IMR-90 (cell line): ENCODE data around the gene MRPL32. TPM values are rescaled to one million over a fixed set of nuclear protein-coding genes. Genes with fewer than 3 reads are reported as not detected.

ENCODE experiments used
- ATAC-seq: fragments of 200-7000 bp; cut with Tn5 transposase; 2 replicates; pipeline ENCODE4 v1.9.1; 2020; ENCODE audit warnings: low read depth, mild to moderate bottlenecking, moderate library complexity
- BruUV-seq: library from RNA; stranded (reverse); fragments of 400-500 nt; replicated peaks from 2 replicates; lab custom pipeline; 2021; lab: Mats Ljungman, UMichigan
- CTCF ChIA-PET: fragments of 300-600 bp; formaldehyde crosslinking; extraction: SDS; loops from one replicate; lab custom pipeline; 2021; ENCODE audit warnings: antibody characterized with exemption; lab: Yijun Ruan, JAX
- POLR2A ChIA-PET: fragments of 300-600 bp; sonication (Branson Sonifier 250); formaldehyde crosslinking; loops from one replicate; lab custom pipeline; 2022; ENCODE audit warnings: antibody characterized with exemption; ENCODE audit not compliant: unreplicated experiment; lab: Charles Lee
- DNase-seq: peaks from one replicate; pipeline ENCODE4 v3.0.0; 2013
- H2AFZ ChIP-seq: replicated peaks from 2 replicates; pipeline ENCODE3; 2013; ENCODE audit warnings: low read length, mild to moderate bottlenecking; ENCODE audit not compliant: poor library complexity
- H2AK5ac ChIP-seq: 2 replicates; pipeline ENCODE4 v1.6.1; 2013; ENCODE audit warnings: low read depth, low read length, inconsistent platforms
- H2AK9ac ChIP-seq: replicated peaks from 2 replicates; pipeline ENCODE3; 2013; ENCODE audit warnings: mild to moderate bottlenecking, low read depth, low read length, moderate library complexity; ENCODE audit not compliant: poor library complexity
- H2BK120ac ChIP-seq: 2 replicates; pipeline ENCODE4 v1.6.1; 2013; ENCODE audit warnings: low read depth, low read length, inconsistent platforms
- H2BK15ac ChIP-seq: 3 replicates; pipeline ENCODE4 v1.6.1; 2013; ENCODE audit warnings: low read depth, low read length, inconsistent platforms
- H2BK20ac ChIP-seq: 2 replicates; pipeline ENCODE4 v1.6.1; 2013; ENCODE audit warnings: low read depth, mild to moderate bottlenecking, inconsistent platforms, low read length, moderate library complexity
- H2BK5ac ChIP-seq: 2 replicates; pipeline ENCODE4 v1.6.1; 2013; ENCODE audit warnings: mild to moderate bottlenecking, low read depth, low read length, inconsistent platforms; ENCODE audit not compliant: poor library complexity, severe bottlenecking
- H3K14ac ChIP-seq: replicated peaks from 2 replicates; pipeline ENCODE4 v1.6.1; 2013; ENCODE audit warnings: low read depth, low read length, inconsistent platforms
- H3K18ac ChIP-seq: 2 replicates; pipeline ENCODE4 v1.6.1; 2013; ENCODE audit warnings: low read depth, low read length, control low read depth
- H3K23ac ChIP-seq: 2 replicates; pipeline ENCODE4 v1.6.1; 2013; ENCODE audit warnings: low read depth, low read length, inconsistent platforms
- H3K27ac ChIP-seq: 2 replicates; pipeline ENCODE4 v1.5.1; 2013; ENCODE audit warnings: mild to moderate bottlenecking, control low read depth, low read length; ENCODE audit not compliant: insufficient read depth
- H3K27me3 ChIP-seq: 2 replicates; pipeline ENCODE4 v1.6.1; 2013; ENCODE audit warnings: low read length; ENCODE audit not compliant: control insufficient read depth, insufficient read depth
- H3K36me3 ChIP-seq: 2 replicates; pipeline ENCODE4 v1.6.1; 2013; ENCODE audit warnings: low read length, mixed read lengths; ENCODE audit not compliant: control insufficient read depth, insufficient read depth
- H3K4ac ChIP-seq: 2 replicates; pipeline ENCODE4 v1.6.1; 2013; ENCODE audit warnings: low read depth, low read length, inconsistent platforms
- H3K4me1 ChIP-seq: 2 replicates; pipeline ENCODE4 v1.6.1; 2013; ENCODE audit warnings: low read length, mixed read lengths; ENCODE audit not compliant: control insufficient read depth, insufficient read depth
- H3K4me2 ChIP-seq: 2 replicates; pipeline ENCODE4 v1.6.1; 2013; ENCODE audit warnings: low read depth, mild to moderate bottlenecking, control low read depth, low read length, moderate library complexity
- H3K4me3 ChIP-seq: 2 replicates; pipeline ENCODE4 v1.5.1; 2013; ENCODE audit warnings: low read depth, mild to moderate bottlenecking, control low read depth, low read length, moderate library complexity; ENCODE audit not compliant: insufficient read depth
- H3K56ac ChIP-seq: 2 replicates; pipeline ENCODE4 v1.6.1; 2013; ENCODE audit warnings: low read length, inconsistent platforms; ENCODE audit not compliant: insufficient read depth; ENCODE audit errors: extremely low read depth
- H3K79me1 ChIP-seq, 2 experiments: 2 replicates each; pipeline ENCODE4 v1.6.1; 2013; ENCODE audit warnings: low read length in 2 of 2, inconsistent platforms in 1 of 2, low read depth in 1 of 2
- H3K9ac ChIP-seq: 2 replicates; pipeline ENCODE4 v1.6.1; 2013; ENCODE audit warnings: low read depth, low read length, control low read depth
- H3K9me1 ChIP-seq: 2 replicates; pipeline ENCODE4 v1.6.1; 2013; ENCODE audit warnings: low read length, inconsistent platforms; ENCODE audit not compliant: insufficient read depth
- H3K9me3 ChIP-seq: 2 replicates; pipeline ENCODE4 v1.6.1; 2013; ENCODE audit warnings: low read length; ENCODE audit not compliant: control insufficient read depth, insufficient read depth
- H4K20me1 ChIP-seq: 2 replicates; pipeline ENCODE4 v1.6.1; 2013; ENCODE audit warnings: low read length, inconsistent platforms; ENCODE audit not compliant: insufficient read depth
- H4K5ac ChIP-seq: 2 replicates; pipeline ENCODE4 v1.6.1; 2013; ENCODE audit warnings: mild to moderate bottlenecking, low read depth, low read length, control low read depth
- H4K8ac ChIP-seq, 2 experiments: 2 replicates each; pipeline ENCODE4 v1.6.1; 2013; ENCODE audit warnings: low read depth in 2 of 2, low read length in 2 of 2, control low read depth in 1 of 2, inconsistent platforms in 1 of 2
- H4K91ac ChIP-seq: 2 replicates; pipeline ENCODE4 v1.6.1; 2013; ENCODE audit warnings: low read depth, low read length, inconsistent platforms; ENCODE audit not compliant: insufficient read depth
- BHLHE40 ChIP-seq: fragments of 150-350 bp; IDR thresholded peaks from 2 replicates; pipeline ENCODE4 v1.6.1; 2016; ENCODE audit warnings: mild to moderate bottlenecking, low read depth, low read length
- CEBPB ChIP-seq: IDR thresholded peaks from 2 replicates; pipeline ENCODE4 v1.6.1; 2012; ENCODE audit warnings: low read depth, low read length, improper control_type of control experiment
- CHD1 ChIP-seq: IDR thresholded peaks from 2 replicates; pipeline ENCODE4 v1.6.1; 2012; ENCODE audit warnings: low read depth, low read length, improper control_type of control experiment
- FOS ChIP-seq: fragments of 150-350 bp; IDR thresholded peaks from 2 replicates; pipeline ENCODE4 v1.6.1; 2016; ENCODE audit warnings: low read depth, low read length
- MAFK ChIP-seq: IDR thresholded peaks from 2 replicates; pipeline ENCODE4 v1.6.1; 2012; ENCODE audit warnings: low read depth, low read length, improper control_type of control experiment
- MAZ ChIP-seq: IDR thresholded peaks from 2 replicates; pipeline ENCODE4 v1.6.1; 2012; ENCODE audit warnings: low read depth, mild to moderate bottlenecking, low read length, improper control_type of control experiment, moderate library complexity, borderline replicate concordance
- MXI1 ChIP-seq: IDR thresholded peaks from 2 replicates; pipeline ENCODE4 v1.6.1; 2012; ENCODE audit warnings: low read depth, mild to moderate bottlenecking, low read length, moderate library complexity, borderline replicate concordance
- NFE2L2 ChIP-seq: fragments of 150-350 bp; IDR thresholded peaks from 2 replicates; pipeline ENCODE4 v1.6.1; 2016; ENCODE audit warnings: low read depth, mild to moderate bottlenecking, low read length
- POLR2A ChIP-seq: IDR thresholded peaks from 2 replicates; pipeline ENCODE4 v1.6.1; 2012; ENCODE audit warnings: mild to moderate bottlenecking, low read depth, low read length
- RAD21 ChIP-seq: IDR thresholded peaks from 2 replicates; pipeline ENCODE4 v1.6.1; 2012; ENCODE audit warnings: low read length, improper control_type of control experiment
- RCOR1 ChIP-seq: IDR thresholded peaks from 2 replicates; pipeline ENCODE4 v1.6.1; 2012; ENCODE audit warnings: mild to moderate bottlenecking, low read length, improper control_type of control experiment; ENCODE audit not compliant: insufficient replicate concordance
- RFX5 ChIP-seq: IDR thresholded peaks from 2 replicates; pipeline ENCODE4 v1.8.0; 2012; ENCODE audit warnings: low read depth, mild to moderate bottlenecking, low read length, moderate library complexity
- SMC3 ChIP-seq: fragments of 150-350 bp; IDR thresholded peaks from 2 replicates; pipeline ENCODE4 v1.6.1; 2016; ENCODE audit warnings: low read depth, mild to moderate bottlenecking, antibody characterized with exemption, low read length, moderate library complexity
- WGBS, 2 experiments: methylation state at CpG; one replicate each; pipeline versions ENCODE4 v1.1.5 to v1.1.7; 2013; ENCODE audit warnings: missing lambda C conversion rate in 2 of 2; ENCODE audit not compliant: insufficient read length in 1 of 2; ENCODE audit errors: extremely low coverage in 2 of 2; 5-methylcytosine and 5-hydroxymethylcytosine counted together
- dilution Hi-C: fragments of 300-500 bp; cut with HindIII; formaldehyde crosslinking; loops from one replicate; pipeline ENCODE4 v1.14.3; 2018; ENCODE audit warnings: low sequenced_read_pairs; ENCODE audit not compliant: unreplicated experiment
- in situ Hi-C: fragments of 300-500 bp; cut with MboI; formaldehyde crosslinking; loops from 3 replicates; pipeline ENCODE4 v1.14.3; 2019; ENCODE audit warnings: low sequenced_read_pairs, inconsistent platforms, mixed read lengths
- intact Hi-C: fragments of 100-400 bp; cut with micrococcal nuclease; formaldehyde crosslinking; loops from 2 replicates; pipeline ENCODE4 v1.10.0; 2022
- polyA plus RNA-seq, 3 experiments: library from polyadenylated mRNA; depleted of rRNA; stranded (reverse); fragments of >200 nt; gene quantifications; 2 replicates each; pipeline ENCODE4 v1.2.3, GENCODE V29; 2012; ENCODE audit warnings: low replicate concordance in 1 of 3
- total RNA-seq: library from RNA; depleted of rRNA; stranded (reverse); fragments of >200 nt; gene quantifications from 2 replicates; pipeline ENCODE4 v1.2.3, GENCODE V29; 2012
- TF ChIP-seq, protein P1 (sequence below): fragments of 150-350 bp; IDR thresholded peaks from 2 replicates; pipeline ENCODE4 v1.6.1; 2017; ENCODE audit warnings: mild to moderate bottlenecking, antibody characterized with exemption, low read length, low read depth
- TF ChIP-seq, protein P2 (sequence below): fragments of 150-350 bp; IDR thresholded peaks from 2 replicates; pipeline ENCODE4 v1.6.1; 2016; ENCODE audit warnings: low read depth, mild to moderate bottlenecking, low read length, moderate library complexity, borderline replicate concordance
- TF ChIP-seq, protein P3 (sequence below): conservative IDR thresholded peaks from 2 replicates; pipeline ENCODE4 v1.5.1; 2012; ENCODE audit warnings: mild to moderate bottlenecking, low read depth, low read length, improper control_type of control experiment

The MRPL32 gene
- total and polyA plus RNA-seq, 2 of the 4 experiments (the other 2 are of a cell fraction): 42.3 to 75.3 TPM

DNA sequence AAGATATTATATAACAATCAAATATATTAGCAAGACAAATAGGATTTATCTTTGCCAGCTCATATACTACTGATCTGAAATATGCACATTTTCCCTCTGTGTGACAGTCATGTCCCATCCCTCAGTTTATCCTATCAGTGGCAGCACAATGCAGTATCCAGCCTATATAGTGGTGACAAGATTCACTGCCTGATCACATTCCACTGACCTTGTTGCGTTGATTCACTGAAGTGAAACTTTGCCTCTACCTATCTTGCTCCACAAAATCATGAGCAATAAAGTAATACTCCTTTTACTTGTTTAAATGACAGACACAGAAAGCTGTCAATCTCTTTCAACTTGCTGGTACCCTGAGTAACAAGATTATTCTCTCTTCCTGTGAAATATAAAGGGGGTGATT is 6.5 kb upstream of the MRPL32 start:
- POLR2A ChIA-PET: no interaction called here
- no peak overlapping the region for H3K27ac ChIP-seq
- H3K14ac ChIP-seq: no peak overlapping the region
- TF ChIP-seq CHD1 (no peak), NFE2L2 (no peak), MAFK (no peak), SMC3 (no peak), RAD21 (no peak), RCOR1 (no peak), BHLHE40 (no peak), RFX5 (no peak), FOS (no peak), POLR2A (no peak), MXI1 (no peak), MAZ (no peak), CEBPB (no peak)
- TF ChIP-seq, protein P1, sequence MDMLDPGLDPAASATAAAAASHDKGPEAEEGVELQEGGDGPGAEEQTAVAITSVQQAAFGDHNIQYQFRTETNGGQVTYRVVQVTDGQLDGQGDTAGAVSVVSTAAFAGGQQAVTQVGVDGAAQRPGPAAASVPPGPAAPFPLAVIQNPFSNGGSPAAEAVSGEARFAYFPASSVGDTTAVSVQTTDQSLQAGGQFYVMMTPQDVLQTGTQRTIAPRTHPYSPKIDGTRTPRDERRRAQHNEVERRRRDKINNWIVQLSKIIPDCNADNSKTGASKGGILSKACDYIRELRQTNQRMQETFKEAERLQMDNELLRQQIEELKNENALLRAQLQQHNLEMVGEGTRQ: no peak
- TF ChIP-seq, protein P2, sequence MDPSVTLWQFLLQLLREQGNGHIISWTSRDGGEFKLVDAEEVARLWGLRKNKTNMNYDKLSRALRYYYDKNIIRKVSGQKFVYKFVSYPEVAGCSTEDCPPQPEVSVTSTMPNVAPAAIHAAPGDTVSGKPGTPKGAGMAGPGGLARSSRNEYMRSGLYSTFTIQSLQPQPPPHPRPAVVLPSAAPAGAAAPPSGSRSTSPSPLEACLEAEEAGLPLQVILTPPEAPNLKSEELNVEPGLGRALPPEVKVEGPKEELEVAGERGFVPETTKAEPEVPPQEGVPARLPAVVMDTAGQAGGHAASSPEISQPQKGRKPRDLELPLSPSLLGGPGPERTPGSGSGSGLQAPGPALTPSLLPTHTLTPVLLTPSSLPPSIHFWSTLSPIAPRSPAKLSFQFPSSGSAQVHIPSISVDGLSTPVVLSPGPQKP: no peak
- TF ChIP-seq, protein P3, sequence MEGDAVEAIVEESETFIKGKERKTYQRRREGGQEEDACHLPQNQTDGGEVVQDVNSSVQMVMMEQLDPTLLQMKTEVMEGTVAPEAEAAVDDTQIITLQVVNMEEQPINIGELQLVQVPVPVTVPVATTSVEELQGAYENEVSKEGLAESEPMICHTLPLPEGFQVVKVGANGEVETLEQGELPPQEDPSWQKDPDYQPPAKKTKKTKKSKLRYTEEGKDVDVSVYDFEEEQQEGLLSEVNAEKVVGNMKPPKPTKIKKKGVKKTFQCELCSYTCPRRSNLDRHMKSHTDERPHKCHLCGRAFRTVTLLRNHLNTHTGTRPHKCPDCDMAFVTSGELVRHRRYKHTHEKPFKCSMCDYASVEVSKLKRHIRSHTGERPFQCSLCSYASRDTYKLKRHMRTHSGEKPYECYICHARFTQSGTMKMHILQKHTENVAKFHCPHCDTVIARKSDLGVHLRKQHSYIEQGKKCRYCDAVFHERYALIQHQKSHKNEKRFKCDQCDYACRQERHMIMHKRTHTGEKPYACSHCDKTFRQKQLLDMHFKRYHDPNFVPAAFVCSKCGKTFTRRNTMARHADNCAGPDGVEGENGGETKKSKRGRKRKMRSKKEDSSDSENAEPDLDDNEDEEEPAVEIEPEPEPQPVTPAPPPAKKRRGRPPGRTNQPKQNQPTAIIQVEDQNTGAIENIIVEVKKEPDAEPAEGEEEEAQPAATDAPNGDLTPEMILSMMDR: no peak
- no peaks in the 10 kb centered on the region; the same call in 1 of the 2 replicates for H3K9me1 ChIP-seq
- H3K56ac ChIP-seq: no peak overlapping the region
- BruUV-seq: no TSS peak
- H3K4ac ChIP-seq: no peak overlapping the region
- no peak overlapping the region for H2BK20ac ChIP-seq
- no peak overlapping the region for H3K4me3 ChIP-seq
- H3K4me2 ChIP-seq: no peak overlapping the region
- H2AFZ ChIP-seq: no peak overlapping the region
- dilution Hi-C loops: loop anchor here (25.0 kb wide), 1 partner anchor 312 kb away; no protein-coding TSS in a partner anchor
- peaks cover 11 to 41% of the 10 kb centered on the region in 2 experiments for H3K79me1 ChIP-seq
- DNase-seq: no peak
- H4K5ac ChIP-seq: no peak overlapping the region
- WGBS, 2 experiments: no CpG with 5 or more reads among the region's 1 CpG
- intact Hi-C loops: no loop called here
- peaks cover 23% of the 10 kb centered on the region for H4K20me1 ChIP-seq
- no peak overlapping the region for H3K9ac ChIP-seq
- H3K27me3 ChIP-seq: no peaks in the 10 kb centered on the region
- no peak overlapping the region for H4K8ac ChIP-seq
- no peak overlapping the region for H3K18ac ChIP-seq
- H3K36me3 ChIP-seq: peaks cover 21% of the 10 kb centered on the region
- H2AK9ac ChIP-seq: no peak overlapping the region
- no peak overlapping the region for H3K23ac ChIP-seq
- no peak overlapping the region for H2BK120ac ChIP-seq
- ATAC-seq: no peak
- no peak overlapping the region for H2BK5ac ChIP-seq
- H2AK5ac ChIP-seq: no peak overlapping the region
- H2BK15ac ChIP-seq: no peak overlapping the region
- in situ Hi-C loops: loop anchor here (25.0 kb wide), 1 partner anchor 912 kb away; no protein-coding TSS in a partner anchor
- H3K4me1 ChIP-seq: peaks cover 2% of the 10 kb centered on the region; the same call in 1 of the 2 replicates
- H4K91ac ChIP-seq: no peak overlapping the region
- H3K9me3 ChIP-seq: no peaks in the 10 kb centered on the region
- CTCF ChIA-PET: no interaction called here
